Pons (tissue), 1 donor: ENCODE results near the gene NCBP1.
"Not testable (repeated sequence)": the region's sequence is repeated elsewhere in the genome, so short reads cannot be mapped to it uniquely, and the experiment has no call there.

Experiments
- DNase-seq: peaks from one replicate; pipeline ENCODE4 v3.0.0-alpha.2; 2016; ENCODE audit warnings: low spot score

The NCBP1 gene, protein sequence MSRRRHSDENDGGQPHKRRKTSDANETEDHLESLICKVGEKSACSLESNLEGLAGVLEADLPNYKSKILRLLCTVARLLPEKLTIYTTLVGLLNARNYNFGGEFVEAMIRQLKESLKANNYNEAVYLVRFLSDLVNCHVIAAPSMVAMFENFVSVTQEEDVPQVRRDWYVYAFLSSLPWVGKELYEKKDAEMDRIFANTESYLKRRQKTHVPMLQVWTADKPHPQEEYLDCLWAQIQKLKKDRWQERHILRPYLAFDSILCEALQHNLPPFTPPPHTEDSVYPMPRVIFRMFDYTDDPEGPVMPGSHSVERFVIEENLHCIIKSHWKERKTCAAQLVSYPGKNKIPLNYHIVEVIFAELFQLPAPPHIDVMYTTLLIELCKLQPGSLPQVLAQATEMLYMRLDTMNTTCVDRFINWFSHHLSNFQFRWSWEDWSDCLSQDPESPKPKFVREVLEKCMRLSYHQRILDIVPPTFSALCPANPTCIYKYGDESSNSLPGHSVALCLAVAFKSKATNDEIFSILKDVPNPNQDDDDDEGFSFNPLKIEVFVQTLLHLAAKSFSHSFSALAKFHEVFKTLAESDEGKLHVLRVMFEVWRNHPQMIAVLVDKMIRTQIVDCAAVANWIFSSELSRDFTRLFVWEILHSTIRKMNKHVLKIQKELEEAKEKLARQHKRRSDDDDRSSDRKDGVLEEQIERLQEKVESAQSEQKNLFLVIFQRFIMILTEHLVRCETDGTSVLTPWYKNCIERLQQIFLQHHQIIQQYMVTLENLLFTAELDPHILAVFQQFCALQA

DNA sequence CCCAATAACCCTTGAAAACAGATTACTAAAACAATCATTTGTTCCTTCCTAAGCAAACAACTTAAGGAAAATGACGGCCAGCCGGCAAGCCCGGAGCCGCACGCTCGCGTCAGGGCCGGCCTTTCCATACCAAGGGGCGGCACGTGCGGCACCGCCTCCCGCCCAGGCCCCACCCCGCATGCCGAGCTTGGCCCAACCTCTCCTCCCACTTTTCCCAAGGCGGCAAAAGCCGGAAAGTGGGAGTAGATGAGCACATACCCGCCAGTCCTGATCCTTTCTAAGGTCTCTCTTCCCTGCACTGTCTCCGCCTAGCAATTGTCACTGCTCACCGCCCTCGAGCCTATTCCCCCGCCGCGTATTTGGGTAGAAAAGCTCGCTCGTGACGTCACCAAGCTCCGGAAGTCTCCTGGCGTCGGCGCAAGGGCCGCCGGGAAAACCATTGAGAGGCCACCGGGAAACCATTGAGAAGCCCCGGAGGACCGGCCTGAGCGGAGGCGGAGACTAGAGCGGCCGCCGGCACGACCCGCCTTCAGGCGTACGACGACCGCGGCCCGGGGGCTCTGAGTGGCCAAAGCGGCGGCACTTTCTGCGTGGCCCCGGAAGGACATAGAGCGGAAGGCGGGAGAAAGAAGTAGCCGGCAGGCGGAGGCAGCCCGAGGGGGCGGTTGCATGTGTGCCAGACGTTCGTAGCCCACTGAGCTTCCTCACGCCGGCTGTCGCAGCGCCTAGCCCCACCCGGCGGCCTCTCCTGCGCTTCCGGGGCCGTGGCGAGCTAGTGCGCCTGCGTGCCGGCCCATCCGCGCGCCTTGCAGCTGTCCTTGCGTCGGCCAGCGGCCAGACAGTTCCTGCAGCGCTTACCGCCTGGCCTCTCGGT is at the start of gene NCBP1, which contains the start of gene TSTD2:
NCBP1 (plus strand) TSS at position 837 of the 874 bp plus-strand sequence. CDS start 61 bp downstream, outside the sequence.
TSTD2 (minus strand) TSS at position 384 of the 874 bp plus-strand sequence. CDS start 5,806 bp downstream, outside the sequence.
- peak; percentile 97 for DNase-seq

DNA sequence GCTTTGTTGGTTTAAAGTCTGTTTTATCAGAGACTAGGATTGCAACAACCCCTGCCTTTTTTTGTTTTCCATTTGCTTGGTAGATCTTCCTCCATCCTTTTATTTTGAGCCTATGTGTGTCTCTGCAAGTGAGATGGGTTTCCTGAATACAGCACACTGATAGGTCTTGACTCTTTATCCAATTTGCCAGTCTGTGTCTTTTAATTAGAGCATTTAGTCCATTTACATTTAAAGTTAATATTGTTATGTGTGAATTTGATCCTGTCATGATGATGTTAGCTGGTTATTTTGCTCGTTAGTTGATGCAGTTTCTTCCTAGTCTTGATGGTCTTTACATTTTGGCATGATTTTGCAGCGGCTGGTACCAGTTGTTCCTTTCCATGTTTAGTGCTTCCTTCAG is 48.8 kb upstream of the NCBP1 start:
- DNase-seq: not testable (repeated sequence)

DNA sequence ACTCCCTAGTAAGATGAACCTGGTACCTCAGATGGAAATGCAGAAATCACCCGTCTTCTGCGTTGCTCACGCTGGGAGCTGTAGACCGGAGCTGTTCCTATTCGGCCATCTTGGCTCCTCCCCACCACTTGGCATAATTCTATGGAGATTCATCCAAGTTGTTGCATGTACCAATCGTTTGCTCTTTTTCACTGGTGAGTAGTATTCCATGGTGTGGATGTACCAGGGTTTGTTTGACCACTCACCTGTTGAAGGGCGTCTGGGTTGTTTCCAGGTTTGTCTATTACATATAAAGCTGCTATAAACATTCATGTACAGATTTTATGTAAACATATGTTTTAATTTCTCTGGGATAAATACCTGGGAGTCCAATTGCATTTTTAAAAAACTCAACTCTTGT is 46.7 kb upstream of the NCBP1 start:
- not testable (repeated sequence) for DNase-seq

DNA sequence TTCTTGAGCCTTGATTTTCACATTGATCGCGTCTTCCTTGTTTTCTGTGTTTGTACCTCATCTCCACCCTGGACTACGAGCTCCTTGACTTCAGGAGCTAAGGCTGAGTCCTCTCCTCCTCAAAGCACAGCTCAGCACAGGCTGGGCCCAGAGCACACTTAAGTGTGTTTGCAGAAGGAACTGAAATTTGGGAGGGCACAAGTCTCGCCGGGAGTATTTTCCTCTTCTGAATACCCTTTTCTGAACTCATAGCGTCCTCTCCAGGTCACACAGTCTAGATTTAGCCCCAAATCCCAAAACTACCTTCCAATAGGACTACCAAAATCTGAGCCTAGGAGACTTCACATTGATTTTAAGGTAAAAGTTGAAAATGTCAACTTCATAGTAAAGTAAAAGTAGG is 42.1 kb upstream of the NCBP1 start:
- DNase-seq: peak; percentile 49

DNA sequence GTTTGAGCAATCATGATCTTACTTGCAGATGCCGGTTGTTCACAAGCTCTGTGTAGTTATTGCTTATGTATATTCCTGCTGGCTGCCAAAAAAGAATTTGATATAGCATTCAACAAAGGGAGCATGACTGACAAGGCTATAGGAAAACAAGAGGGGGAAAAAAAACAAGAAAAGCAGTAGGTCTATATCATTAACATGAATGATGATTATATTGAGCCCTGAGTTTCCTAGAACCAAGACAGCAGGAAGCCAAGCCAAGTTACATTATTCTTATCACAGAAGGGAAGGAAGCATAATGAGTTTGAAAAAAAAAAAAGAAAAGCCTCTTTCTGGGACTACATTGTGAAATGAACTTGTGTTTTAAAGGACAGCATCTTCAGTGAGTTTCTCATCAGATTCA is 41.5 kb upstream of the NCBP1 start:
- DNase-seq: no peak

DNA sequence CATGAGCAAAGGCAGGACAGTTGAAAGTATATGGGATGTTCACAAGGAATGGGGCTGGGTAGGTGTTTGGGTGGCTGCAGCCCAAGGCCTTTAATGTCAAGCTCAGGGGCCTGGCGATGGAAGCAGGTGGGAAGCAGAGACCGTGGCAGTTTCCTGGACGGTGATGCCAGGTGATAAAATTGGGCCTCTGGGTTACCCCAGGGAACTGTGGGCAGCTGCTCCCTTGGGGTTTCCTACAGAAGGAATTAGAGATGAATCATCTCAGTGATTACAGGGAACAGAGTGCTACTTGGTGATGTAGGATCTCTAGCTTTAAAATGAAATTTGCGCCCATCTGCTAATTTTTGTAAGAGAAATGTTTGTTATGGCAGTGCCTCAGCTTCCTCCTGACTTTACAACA is 39.7 kb upstream of the NCBP1 start:
- DNase-seq: no peak

DNA sequence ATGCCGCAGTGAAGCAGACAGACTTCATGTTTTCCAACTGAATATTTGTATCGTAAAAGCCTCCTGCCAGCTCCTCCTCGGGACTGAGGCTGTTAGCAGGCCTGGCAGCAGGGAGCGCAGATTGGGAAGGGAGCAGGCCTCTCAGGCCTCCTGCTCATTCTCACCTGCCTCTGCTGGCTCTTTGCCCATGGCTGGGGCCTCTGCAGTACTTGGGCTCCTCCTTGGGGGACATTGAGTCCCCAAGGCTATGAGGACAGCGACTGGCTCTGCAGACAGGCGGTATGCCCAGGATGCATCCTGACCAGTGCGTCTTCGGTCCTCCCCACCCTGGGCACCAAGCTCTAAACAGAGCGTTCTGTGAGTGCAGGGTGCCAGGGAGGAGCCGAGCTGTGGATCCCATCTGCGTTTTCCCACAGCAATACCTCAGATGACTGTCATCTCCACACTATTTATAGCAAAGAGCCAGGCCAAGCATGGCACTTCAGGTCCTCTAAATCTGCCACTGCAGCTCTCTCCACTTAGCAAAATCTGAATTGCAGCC is 39.2 kb upstream of the NCBP1 start:
- no peak for DNase-seq

DNA sequence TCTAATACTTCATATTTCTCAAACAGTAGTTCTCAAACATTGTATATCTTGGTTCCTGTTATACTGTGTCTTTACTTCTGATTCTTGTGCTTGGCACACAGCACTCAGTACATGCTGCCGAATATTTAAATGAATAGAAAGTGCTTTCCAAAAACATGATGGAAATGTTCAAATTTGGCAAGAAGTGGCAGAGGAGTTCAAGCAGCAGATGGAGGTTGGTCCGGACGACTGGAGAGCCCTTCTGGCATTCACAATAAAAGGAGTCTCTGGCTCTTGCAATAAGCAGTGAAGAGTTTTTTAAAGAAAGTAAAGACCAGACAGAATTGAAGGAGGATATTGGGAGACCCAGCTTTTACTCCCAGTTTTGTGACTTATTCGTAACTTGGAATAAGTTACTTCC is 36.7 kb upstream of the NCBP1 start:
- DNase-seq: peak; percentile 17

DNA sequence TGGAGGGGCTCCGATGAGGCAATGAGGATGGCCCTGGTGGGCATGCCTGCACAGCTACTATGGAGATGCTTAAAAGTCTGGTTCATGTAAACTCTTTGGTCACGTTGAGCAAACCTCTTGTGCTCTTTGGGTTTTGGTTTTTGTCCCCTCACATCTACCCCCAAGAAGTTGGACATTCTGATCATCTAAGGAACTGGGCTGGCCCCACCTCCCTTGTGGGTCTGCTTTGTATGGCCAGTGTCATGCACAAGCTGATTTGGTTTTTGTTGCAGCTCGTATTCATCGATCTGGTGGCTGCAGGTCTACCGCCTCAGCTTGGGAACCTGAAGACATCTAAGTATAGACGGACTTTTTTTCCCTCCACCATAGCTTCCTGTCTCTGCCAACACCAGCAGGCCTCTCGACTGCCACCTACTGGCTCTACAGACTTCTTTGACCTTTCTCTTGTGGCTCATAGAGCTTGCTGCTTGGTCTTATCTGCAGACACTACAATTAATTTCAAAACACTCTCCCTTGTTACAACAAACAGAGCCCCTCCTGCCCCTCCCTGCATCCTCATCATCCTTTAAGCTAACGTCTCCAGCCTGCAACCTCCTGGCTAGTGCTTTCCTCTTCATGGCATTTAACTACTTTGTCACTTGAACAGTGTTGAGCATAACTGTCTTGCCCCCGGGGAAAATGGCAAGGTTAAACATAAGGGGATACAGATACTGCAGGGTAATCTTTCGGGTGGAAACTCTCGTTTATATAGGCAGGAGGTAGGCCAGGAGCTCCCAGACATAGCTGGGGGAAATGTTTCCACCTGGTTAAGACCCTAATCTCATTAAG is 34.9 kb upstream of the NCBP1 start:
- DNase-seq: peak; percentile 89

DNA sequence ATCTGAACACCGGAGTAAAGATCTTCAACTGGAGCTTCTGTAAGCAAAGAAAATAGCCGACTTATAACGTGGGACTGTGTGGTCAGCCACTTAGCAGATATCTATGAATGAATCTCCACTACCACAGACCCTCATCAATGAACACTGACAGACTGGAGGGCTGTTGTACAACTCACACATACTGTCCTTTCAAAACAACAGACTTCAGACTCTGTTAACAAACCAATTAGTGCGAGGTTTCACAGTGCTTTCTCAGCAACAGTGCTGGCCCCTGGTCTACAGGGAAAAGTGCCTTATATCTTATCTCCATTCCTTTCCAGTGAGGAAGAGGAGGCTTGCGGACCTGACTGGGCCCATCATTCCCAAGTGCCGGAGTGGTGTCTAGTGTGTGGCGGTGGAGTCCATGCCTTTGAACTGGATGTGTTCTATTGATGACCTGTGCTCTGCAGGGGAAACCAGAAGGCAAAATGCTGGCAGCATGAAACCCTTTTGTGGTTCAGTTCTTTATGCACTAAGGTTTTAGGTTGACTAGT is 34.2 kb upstream of the NCBP1 start:
- no peak for DNase-seq

DNA sequence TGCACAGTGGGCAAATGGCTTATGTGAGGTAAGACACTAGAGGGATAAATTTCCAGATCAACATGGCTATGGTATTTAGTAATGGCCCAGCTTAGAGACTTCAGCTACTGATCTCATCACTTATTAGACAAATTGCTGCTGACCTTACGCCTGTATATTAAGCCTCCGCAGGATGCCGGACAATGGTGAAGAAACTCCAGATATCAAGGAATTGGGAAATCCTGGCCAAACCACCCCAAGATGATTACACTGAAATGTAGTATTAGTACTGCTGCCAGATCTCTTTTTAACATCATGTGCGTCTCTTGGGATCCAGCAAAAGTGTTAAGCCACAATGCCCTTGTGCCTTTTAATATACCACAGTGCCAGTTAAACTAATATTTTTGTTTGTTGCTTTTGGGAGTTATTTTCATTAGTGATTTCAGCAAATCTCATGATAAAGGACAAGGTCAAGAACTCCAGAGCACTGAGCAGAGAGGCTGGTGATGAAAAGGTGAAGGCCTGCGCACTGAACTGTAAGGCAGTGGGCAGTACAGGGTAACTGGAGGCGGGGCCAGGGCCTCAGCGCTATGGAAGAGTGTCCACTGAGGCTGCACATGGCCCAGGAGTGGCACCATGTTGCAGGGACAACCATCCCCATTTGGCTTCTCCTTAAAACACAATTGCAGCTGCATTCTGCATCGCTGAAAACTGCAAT is 32.9 kb upstream of the NCBP1 start:
- no peak for DNase-seq

DNA sequence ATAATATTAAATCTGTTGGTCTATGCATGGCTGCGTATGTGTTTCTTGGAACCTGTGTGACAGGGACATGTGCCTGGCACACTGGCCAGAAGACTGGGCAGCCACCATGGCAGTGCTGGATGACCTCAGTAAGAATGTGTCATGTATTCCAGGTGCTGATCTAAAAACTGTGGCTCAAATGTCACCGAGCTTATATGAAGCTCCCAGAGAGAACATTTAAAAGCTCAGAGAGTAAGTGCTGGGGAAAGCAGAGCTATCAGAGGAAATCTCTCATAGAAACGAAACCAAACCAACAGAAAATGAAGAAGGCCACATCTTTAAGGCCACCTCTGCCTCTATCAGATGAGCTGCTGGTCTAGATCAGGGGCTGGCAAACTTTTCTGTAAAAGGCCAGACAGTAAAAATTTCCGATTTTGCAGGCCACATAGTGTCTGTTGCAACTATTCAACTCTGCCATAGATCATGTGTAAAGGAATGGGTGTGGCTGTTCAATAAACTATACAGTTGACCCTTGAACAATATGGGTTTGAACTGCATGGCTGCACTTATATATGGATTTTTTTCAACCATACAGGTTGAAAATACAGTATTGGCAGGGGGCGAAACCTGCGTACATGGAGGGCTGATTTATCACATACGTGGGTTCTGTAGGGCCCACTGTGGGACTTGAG is 32.3 kb upstream of the NCBP1 start:
- DNase-seq: no peak

DNA sequence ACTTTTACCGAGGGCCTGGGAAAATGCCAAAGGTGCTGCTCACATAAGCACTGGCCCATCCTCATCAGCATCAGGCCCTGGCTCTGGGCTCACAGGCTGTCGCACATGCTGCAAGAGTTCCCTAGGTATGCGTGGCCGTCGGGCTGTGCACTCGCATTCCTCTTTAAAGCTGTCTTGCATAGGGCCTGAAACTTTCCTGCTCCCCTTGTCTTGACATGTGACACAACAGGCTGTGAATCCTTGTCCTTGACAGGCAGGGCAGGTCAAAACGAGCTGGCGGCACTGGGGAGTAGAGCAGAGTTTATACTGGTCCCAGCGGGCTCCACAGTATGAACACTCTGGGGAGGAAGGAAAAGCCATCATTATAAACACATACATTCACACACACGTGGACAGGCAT is 31.2 kb upstream of the NCBP1 start:
- DNase-seq: no peak

DNA sequence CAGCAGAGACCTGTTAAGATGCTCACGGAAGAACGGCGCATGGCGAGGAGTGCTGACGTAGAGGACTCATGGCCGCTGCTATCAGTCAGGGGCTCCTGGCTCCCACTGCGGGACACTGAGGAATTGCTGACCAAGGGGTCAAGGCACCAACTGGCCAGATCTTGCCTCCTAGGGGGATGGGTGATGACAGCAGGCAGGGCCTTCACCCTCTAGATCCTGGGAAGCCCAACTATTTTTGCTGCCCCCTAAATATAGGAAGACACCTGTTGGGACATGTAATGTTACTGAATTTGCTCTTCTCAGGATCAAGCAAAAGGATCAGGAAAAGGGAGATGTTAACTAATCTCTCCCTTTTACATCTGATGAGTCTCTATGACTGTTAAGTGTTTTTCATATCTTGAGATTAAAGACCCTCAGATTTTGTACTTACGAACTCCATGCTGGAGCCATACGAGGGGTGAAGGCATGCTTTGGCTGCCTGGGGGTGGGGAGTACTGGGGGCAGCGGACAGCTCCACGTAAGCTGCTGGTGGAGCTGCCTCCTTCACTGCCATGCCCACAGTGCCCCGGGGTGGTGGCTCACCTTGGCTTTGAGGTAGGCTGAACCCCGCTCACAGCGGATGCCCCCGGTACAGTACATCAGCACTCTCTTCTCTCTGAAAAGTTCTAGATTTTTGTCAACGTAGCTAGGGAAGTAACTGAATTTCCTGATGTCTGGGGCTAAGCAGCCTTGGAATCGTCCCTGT is 28.5 kb upstream of the NCBP1 start:
- no peak for DNase-seq

DNA sequence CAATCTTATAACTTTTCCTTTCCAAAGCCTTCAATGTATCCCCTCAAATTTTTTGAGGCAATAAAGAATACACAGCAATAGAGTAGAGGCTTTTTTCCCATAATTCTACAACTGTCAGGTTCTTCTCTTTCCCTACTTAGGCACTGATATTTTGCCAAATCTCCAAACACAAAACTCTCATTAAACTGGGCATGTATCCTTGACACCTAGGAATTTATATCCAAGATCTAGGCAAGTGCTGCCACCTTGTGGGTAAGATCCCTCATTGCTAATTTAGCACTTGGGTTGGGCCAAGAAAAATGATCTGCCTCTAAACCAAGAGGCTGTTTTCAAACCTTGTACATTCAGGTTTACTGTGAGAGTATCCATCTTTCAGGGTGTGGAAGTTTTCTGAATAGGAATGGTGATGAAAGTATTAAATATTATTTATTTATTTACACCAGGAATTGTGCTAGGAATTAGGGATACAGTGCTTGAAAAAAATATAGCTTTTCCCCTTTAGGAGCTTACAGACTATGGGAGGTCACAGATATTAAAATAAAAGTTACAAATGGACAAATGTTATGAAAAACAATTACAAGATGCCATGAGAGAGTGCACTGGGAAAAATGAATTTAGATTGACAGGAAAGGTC is 18.1 kb upstream of the NCBP1 start:
- DNase-seq: peak; percentile 87

DNA sequence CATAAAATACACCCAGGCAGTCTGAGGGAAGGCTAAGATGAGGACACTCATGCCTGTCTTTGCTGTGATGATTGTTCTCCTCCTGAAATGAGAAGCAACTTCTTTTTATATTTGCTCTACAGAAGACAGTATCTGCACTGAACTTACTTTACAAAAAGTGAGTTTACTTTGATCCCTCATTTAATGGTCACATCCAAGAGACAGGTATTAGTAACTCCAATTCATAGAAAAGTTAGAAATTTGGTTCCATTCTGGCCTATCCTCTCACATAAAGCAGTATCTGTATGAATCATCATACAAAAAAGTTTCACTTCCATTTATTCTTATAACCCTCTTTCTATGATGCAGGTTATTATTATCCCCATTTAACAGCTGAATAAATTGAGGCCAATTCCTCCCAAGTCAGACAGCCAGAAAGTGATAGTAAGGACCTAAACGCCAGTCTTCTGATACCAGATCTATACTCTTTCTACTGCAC is 15.6 kb upstream of the NCBP1 start:
- DNase-seq: no peak

DNA sequence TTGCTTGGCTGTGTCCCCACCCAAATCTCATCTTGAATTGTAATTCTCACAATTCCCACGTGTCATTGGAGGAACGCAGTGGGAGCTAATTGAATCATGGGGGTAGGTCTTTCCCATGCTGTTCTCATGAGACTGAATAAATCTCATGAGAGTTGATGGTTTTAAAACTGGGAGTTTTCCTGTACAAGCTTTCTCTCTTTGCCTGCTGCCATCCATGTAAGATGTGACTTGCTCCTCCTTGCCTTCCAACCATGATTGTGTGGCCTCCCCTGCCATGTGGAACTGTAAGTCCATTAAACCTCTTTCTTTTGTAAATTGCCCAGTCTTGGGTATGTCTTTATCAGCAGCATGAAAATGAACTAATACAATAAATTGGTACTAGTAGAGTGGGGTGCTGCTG is 13.6 kb upstream of the NCBP1 start:
- DNase-seq: not testable (repeated sequence)

DNA sequence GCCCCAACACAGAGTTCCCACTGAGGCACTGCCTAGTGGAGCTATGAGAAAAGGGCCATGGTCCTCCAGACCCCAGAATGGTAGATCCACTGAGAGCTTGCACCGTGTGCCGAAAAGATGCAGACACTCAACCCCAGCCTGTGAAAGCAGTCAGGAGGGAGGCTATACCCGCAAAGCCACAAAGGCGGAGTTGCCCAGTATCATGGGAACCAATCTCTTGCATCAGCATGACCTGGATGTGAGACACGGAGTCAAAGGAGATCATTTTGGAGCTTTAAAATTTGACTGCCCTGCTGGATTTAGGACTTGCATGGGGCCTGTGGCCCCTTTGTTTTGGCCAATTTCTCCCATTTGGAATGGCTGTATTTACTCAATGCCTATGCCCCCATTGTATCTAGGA is 11.1 kb upstream of the NCBP1 start:
- not testable (repeated sequence) for DNase-seq
